ENCODE results near the gene CLASP1.

- TF ChIP-seq CTCF (IDR thresholded peaks at IDR 0.05) (no peak), POLR2A (IDR thresholded peaks at IDR 0.05) (no peak)
Measured at GRCh38 chr2:121485039-121485438, 164.2 kb downstream of the CLASP1 start.
